CD4-positive, alpha-beta T cell treated with Interferon alpha-2 for 1 hour (primary cell): ENCODE measurements around the gene ACSBG1.

ENCODE experiments used
- DNase-seq, 2 donors: peaks; one replicate each; pipeline ENCODE4 v3.0.0-alpha.2; 2020 to 2022

ACSBG1 gene

DNA sequence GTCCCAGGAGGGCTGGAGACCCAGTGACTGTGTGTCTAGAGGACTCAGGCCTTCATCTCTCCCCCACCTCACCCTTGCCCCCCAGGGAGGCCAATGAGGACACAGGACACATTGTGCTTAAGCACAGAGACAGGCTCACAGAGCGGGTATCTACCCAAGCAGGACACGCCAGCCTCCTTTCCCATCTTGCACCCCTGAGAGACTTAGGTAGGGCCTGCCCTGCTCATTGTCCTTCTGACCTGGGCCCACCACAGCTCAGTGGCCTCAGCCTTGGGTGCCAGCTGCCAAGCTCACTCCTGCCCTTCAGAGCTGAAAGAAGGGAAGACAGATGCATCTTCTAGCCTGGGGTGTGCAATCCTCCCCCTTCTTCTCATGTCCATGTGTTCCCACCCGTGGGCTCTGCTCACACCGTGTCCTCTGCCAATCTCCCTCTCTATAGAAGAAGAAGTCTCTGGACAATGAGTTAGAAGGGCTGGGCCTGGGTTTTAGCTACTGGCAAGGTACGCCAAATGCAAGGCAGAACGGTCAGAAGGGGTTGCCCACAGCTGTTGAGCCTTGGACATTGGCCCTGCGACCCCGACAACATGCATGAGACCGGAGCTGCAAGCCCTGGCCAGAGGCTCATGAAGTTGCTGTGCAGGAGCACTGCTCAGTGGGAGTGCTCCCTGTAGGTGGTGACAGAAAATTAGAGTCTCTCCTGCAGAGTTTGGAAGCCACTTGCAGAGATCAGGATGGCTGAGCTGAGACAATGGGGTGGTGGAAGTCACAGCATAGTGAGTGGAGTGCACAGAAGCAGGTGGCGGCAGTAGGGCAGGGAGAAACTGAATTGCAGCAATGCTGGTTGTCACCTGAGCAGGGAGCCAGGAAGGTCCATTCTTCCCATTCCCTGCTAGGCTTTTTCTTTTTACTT, 32.8 kb downstream of the ACSBG1 start:
- no peak for DNase-seq

DNA sequence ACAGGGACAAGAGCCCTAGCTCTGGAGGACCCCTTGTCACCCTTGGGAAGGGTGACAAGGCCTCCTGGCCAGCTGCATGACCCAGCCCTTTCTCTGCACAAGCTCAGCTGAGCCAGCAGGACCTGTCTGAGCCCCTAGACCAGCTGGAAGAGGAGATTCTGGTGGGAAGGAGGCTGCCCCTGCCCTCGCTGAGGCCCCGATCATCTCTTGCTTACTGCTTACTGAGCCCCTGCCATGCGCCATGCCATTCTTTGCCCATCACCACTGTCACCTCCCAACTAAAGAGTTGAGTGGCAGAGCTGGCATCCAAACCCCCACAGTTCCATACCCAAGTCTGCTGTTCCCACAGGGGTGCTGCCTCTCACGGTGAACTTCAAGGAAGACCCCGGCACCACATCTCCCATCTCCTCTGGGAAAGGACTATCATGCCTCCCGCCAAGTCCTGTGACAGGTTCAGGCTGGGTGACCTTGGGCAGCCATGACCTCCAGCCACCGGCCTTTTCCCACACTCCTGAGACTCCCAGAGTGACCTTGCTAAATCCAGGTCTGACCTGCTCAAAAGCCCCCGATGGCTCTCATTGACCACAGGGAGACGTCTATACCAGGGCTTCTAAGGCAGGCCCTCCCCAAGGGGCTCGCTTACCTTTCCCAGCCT, 34.0 kb downstream of the ACSBG1 start:
- no peak for DNase-seq

DNA sequence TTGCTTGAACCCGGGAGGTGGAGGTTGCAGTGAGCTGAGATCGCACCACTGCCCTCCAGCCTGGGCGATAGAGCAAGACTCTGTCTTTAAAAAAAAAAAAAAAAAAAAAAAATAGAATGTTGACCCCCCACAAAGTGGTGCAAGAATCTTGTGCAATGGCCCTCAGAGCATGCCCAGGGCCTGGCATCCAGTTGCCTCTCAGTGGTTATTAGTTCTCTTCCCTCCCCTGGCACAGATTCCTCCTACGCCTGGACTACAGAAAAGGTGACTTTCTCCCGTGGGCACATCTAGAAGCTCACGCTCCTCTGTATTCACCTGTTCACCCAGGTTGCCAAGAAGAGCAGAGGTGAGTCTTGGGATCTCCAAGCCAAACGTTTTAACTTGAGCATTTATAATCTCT, 36.7 kb downstream of the ACSBG1 start:
- DNase-seq = no peak

DNA sequence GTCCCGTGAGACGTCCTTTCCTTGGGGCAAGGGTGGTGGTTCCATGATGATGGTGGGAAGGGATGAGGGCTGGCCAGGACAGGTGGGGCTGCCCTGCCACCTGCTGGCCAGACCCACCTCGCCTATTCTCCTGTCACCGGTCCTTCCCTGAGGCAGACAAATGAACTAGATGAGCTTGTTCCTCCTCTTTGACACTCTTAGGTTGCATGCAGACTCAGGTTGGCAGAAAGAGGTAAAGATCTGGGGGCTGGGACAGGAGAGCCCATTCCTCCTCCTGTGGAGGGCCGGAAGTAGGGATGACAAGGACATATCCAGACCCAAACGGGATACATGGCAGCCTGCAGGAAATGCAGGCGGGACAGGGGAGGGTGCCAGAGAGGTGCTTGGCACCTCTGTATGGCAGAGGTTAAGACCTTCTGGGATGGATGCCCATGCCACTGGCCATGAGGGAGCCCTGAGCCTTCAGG, 38.6 kb downstream of the ACSBG1 start:
- peak; percentile 39 to 59 for DNase-seq

DNA sequence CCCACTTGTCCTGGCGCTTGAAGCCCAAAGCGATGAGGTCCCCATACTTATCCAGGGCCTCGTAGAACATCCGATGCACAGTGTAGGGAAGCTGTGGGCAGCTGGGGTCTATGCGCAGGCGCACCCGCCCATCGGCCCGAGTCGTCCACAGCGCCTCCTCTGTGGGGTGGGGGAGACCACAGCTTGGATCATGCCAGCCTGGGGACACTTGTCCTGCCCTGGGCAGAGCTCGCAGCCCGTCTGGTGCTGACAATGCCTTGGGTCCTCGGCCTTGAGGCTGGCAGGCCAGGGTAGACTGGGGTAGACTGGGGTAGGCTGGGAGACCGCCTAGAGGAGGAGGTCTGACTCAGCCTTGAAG, 39.8 kb downstream of the ACSBG1 start:
- no peak for DNase-seq

DNA sequence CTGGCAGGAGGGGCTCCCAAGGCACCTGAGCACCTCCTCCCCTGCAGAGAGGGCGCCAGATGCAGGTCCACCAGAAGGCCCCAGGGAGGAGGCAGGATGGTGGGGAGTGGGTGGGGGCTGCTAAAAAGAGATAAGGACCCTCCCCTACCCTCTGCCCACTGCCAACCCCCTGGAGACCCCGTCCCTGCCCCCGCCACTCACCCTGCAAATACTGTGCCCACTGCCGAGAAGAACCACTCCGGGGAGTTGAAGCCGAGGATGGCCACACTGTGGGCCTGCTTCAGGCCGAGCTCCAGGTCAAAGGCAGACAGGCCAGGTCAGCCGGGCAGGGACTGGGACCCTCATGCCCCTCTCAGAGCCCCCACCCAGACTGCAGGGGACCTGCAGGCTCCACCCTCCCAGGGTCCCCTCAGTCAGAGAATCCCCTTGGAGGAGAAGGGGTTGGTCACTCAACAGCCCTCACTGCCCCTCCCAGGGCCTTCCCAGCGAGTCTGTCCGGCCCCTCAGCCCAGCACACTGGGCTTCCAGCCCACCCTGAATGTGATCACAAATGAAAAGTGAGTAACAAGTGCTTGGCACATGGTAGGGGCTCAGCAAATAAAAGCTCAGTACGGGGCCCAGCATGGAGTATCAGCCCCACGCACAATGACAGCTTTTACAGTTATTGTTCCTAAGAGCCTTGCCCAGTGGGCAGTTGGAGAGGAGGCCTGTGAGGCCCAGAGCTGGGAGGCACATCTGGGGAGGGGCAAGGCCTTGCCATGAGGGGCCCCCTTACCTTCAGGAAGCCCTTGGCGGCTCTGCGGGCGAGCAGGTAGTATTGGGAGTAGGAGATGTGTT, 40.4 kb downstream of the ACSBG1 start:
- no peak for DNase-seq

DNA sequence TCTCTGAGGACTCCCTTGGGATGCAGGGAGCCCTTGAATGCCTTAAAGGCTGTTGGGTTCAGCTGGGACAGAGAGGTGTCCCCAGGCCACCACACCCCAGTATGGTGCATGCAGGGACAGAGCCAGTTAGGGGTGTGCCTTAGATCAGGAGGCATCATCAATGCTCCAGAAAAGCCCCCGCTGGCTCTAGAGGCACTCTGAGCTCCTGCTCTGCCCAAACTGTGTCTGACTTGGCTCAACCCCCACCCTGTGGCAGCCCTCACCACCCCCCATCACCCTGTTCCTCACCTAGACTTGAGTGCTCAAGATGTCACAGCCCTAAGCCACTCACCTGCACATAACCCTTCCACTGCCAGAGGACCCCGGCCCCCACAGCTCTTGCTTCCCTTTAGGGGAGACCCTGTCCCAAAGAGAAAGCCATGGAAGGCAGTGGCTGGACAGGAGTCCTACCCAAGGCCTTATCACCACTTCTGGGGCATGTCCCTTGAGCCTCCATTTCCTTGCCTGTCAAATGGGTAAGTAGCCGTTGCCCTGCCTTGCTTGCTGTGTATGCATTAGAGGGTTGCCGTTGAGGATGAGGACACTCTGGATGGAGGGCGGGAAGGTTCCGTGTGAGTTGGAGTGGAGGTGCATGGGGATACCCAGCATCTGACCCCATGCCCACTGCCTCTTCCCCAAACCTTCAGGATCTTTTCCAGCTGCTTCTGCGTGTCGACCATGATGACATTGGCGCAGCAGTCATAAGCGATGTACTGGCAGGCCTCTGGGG, 41.4 kb downstream of the ACSBG1 start:
- DNase-seq = no peak

DNA sequence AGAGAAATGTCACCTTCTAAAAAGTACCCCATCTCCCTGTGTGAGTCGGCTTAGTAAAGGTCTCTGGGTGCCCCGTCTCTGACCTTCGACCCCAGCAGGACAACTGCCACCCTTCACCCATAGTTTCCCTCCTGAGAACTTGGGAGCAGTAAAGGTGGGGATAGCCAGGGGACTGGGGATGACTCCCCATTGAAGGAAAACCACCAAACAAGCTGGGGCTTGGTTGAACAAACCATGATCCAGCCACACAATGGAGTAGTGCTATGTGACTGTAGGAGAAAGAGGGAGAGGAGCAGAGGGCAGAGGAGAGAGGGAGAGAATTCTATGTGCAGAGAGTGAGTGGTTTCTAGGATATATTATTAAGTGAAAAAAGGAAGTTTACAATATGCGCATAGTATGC, 51.5 kb downstream of the ACSBG1 start:
- DNase-seq = no peak

DNA sequence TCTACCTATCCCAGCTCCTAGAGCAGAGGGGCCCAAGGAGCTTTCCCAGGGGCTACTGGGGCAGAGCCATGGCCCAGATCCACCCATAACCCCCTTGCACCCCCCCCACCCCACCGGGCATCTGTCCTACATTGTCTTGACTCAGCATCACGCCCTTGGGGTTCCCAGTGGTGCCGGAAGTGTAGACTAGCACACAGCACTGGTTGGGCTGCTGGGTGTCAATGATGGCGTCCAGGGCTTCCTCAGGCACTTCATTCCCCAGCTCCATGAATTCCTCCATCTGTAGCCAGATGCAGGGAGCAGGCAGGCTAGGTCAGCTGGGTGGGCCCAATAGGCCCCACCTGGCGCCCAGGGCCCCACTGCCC, 52.0 kb downstream of the ACSBG1 start:
- DNase-seq = no peak

DNA sequence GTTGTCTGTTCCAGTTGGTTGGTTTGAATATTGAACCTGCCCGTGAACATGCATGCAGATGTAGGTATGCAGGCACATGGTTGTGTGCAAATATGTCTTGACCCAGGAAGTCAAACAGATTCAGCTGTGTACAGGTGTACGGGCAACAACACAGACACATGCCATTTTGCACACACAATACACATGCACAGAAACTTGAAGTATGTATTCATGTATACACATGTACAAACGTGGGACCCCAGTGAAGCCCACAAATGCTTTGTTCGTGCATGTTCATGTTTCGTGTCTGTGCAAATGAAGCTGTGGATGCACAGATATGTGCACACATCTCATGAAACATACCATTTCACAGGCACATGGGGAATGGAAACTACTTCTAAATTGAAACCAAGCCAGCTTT, 54.5 kb downstream of the ACSBG1 start:
- DNase-seq = no peak

DNA sequence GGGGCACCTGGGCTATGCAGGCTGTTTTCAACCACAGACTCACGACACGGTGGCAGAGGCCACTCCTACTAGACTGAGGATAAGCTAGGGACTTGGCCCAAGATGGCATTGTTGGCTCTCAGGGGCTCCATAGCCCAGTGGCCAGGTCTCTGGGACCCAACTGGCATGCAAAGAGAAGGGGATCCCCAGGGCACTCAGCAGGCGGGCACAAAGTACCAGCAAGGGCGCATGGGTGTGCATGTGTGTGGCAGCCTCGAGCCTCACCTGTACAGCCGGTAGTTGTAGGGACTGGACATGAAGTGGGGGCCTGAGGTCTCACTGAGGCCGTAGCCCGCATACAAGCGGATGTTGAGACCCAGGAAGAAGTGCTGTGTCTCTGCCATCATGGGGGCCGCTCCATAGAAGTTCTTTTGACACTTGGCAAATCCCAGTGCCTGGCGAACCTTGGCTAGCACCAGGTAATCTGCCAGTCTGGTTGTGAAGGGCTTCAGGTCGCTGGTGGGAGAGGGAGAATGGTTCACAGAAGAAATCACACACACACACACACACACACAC, 55.0 kb downstream of the ACSBG1 start:
- no peak for DNase-seq

DNA sequence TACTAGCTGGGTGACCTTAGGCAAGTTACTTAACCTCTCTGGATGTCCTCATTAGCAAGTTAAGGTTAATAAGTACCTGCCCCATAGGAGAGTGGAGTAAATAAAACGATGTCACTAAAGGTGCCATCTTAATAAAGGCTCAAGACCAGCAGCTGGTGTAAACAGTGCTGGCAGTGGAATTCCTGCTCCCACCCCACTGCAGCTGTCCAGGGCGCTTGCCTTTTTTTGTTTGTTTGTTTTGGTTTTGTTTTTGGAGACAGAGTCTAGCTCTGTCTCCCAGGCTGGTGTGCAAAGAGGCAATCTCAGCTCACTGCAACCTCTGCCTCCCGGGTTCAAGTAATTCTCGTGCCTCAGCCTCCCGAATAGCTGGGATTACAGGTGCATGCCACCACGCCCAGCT, 56.3 kb downstream of the ACSBG1 start:
- DNase-seq = no peak

DNA sequence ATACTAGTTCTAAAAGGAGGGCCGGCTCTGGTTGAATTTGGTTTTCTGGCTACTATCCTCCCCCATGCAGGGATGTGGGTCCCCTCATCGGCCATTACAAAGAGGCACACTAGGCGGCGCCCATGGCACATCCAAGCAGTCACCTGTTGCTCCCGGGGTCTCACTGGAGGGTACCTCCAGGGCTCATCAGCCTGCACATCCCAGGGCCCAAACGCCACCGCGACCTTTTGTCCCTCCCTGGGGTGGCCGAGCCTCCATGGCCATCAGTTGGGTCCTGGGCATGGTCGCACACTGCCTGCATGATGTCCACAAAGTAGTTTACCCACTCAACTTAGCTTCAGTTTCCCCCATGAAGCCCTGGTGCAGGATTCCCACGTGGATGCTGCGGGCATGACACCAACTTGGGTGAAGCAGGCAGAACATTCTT, 56.9 kb downstream of the ACSBG1 start:
- DNase-seq = peak in 1 of 2 donors; percentile 31

DNA sequence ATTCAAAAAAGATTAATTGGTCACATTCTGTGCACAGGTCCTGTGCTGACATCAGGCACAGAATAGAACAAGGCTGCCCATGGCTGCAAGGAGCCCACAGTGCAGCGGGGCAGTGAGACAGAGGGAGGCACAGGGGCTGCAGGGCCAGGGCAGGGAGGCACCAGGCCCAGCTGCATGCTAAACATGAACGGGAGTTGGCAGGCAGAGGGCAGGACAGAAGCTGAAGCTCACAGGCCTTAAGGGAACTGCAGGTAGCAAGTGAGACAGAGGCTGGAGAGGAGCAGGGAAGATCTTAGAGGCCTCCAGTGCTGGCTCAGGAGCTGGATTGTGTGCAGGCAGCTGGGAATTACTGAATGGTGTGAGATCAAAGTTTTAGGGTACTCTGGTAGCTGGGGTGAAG, 59.0 kb downstream of the ACSBG1 start:
- DNase-seq = no peak

DNA sequence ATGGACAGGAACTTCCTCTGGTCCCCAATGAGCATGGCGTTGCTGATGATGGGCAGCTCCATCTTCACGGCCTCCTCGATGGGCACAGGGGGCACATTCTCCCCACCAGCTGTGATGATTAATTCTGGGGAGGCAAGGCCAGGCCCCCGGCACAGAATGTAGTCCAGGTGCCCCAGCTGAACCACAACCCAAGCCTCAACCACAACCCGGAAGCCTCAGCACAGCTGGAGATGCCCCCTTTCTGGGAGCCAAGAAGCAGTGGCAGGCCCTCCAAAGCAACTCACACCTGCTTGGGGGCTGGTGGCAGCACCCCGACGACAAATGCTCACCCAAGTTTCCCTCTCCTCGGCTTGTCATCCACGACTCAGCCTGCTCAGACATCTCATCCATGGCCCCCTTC, 60.0 kb downstream of the ACSBG1 start:
- peak in 1 of 2 donors; percentile 24 for DNase-seq

DNA sequence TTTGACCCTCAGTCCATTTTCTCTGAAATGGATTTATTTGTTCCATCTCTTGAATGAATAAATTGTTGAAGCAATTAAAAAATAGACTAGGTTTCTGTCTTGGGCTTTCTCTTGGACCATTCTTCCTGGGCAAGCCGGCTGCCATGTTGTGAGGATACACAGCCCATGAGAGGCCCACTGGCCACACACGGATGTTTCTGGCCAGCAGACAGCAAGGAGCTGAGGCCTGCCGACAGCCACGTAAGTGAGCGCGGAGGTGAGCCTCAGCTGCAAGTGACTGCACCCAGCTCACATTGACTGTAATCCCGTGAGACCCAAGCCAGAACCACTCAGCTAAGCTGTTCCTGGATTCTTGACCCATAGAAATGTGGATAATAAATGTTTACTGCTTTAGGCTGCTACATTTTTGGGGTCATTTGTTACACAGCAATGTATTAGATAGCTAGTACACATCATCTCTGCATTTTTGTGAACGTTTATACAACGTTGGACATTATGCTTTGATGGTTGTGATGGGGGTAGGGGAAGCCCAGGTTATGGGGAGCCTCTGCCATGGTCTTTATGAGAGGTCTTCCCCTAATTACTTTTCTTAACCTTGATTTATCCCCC, 62.4 kb downstream of the ACSBG1 start:
- no peak for DNase-seq

DNA sequence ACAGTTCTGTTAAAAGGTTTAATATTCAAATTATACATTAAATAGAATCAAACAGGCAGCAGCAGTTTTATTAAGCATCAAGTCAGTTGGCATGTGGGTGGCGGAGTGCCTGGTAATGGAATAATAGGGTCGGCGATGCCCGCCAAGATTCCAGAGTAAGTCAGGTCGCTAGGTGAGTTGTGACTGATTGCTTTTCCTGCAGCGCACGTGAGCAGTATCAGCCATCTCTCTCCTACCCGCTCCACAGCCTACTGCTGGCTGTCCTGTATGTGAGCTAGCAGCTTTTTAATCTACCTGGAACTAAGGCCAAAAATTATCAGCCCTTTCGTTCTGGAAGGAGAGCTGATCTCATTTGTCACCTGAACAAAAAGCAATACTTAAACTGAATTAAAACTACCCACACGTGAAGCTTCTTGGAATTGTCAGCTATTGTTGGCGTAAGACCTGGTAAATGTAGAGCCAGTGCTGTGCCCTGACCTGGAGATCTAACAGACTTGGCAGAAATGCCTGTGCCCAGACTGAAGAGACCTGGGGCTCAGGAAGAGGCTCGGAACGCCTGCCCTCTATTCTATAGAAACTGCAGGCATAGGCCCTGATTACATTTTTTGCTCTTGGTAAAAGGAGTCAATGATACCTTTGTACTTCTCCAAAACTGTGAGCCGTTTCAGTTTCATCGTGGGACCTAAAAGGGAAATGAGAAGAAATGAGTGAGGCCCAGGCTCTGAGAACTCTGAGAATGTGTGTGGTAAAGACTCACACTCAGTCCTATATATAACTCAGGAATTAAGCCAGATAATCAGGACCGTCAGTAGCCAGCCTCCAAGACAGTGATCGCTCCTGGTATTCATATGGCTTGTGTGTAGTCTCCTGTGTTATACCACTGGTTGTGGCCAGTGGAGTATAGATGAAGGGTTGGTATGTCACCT, 63.3 kb downstream of the ACSBG1 start:
- peak in 1 of 2 donors; percentile 26 for DNase-seq

DNA sequence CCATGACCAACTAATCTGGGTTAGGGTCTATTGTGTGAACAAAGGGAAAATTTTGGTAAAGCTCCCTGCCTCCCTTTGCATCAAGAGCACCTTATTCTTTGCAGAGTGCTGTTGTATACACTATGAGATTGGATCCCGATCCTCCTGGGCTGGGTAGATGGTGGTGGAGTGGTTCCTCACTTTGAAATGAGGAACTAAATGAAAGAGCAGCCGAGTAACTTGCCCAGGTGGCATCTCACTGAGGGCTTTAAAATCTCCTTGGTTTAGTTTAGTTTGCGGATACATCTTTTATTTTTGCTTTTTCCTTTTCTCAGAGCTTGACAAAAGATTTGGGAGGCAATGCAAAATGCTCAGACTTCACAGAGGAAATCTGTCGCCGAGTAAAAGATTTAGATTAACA, 65.8 kb downstream of the ACSBG1 start:
- no peak for DNase-seq

DNA sequence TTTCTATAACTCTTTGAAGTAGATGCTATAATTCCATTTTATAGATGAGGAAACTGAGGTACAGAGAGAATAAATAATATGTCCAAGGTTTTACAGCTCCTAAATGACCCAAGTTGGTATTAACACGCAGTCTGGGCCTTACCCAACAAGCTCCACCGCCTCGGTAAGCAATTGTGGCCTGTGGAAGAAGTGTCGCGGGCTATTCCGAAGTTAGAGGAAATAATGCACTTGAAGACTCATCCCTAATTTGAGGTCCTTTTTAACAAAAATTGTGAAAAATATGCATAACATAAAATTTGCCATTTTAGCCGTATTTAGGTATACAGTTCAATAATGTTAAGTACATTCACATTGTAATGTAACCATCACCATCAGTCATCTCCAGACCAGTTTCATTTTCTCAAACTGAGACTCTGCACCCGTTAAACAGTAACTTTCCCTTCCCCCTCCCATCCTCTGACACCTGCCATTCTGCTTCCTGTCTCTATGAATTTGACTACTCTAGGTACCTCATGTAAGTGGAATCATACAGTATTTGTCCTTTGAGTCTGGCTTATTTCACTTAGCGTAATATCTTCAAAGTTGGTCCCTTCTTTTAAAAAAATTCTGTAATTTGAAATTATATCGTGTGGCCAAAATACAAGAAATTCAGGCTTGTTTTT, 67.0 kb downstream of the ACSBG1 start:
- peak; percentile 44 to 66 for DNase-seq

DNA sequence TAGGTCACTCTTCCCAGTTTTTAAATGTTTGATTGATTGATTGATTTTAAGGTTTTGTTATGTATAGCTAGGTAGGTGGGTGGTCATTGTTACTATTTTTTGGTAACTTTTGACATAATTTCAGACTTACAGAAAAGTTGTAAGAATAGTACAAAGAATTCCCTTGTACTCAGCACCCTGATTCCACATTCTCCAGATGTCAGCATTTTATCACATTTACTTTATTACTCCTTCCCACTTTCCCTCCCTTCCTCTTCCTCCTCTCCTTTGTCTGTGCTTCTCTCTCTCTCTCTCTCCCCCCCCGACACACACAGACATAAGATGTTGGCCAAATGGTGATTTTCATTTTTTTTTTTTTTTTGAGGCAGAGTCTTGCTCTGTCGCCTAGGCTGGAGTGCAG, 70.4 kb downstream of the ACSBG1 start:
- DNase-seq = no peak
